GM12878 (cell line): ENCODE results near the gene ZBTB6. TPM values are rescaled to one million over a fixed set of nuclear protein-coding genes. Genes with fewer than 3 reads are reported as not detected.

Experiments
- CBX5 ChIP-seq: sonication (generic); IDR thresholded peaks from 2 replicates; pipeline ENCODE4 v1.6.1; 2016; ENCODE audit warnings: low read depth, moderate library complexity, mild to moderate bottlenecking, inconsistent platforms
- HDAC6 ChIP-seq: fragments of 200-600 bp; sonication (generic); IDR thresholded peaks from one replicate; pipeline ENCODE4 v1.8.0; 2017; ENCODE audit warnings: antibody characterized with exemption; ENCODE audit not compliant: unreplicated experiment
- IRF4 ChIP-seq: IDR thresholded peaks from 2 replicates; pipeline ENCODE4 v1.6.1; 2011; ENCODE audit warnings: low read depth, low read length
- PML ChIP-seq: IDR thresholded peaks from 2 replicates; pipeline ENCODE4 v1.6.1; 2012; ENCODE audit warnings: low read length, inconsistent platforms
- POU2F2 ChIP-seq: IDR thresholded peaks from 3 replicates; pipeline ENCODE4 v1.6.1; 2011; ENCODE audit warnings: low read depth, mild to moderate bottlenecking, low read length, borderline replicate concordance
- RAD51 ChIP-seq: fragments of 450-650 bp; IDR thresholded peaks from 2 replicates; pipeline ENCODE4 v1.6.1; 2016; ENCODE audit warnings: moderate library complexity, mild to moderate bottlenecking, inconsistent platforms
- RUNX3 ChIP-seq: IDR thresholded peaks from 2 replicates; pipeline ENCODE4 v1.6.1; 2012; ENCODE audit warnings: low read length, inconsistent platforms
- SIN3A ChIP-seq: IDR thresholded peaks from 2 replicates; pipeline ENCODE4 v1.6.1; 2012; ENCODE audit warnings: low read depth, low read length, improper control_type of control experiment
- SMAD1 ChIP-seq: fragments of 450-650 bp; IDR thresholded peaks from 2 replicates; pipeline ENCODE4 v1.6.1; 2018; ENCODE audit warnings: mild to moderate bottlenecking, low read depth; ENCODE audit not compliant: partially characterized antibody
- polyA plus RNA-seq, 11 experiments: library from polyadenylated mRNA; depleted of rRNA in 4 of 11; unstranded in 6 of 11; stranded (reverse) in 5 of 11; fragments of >200 nt; fragmentation: Nextera tagmentation in 4 of 11; fragmentation: Illumina TruSeq in 1 of 11; extraction: Ambion mirVana in 4 of 11; extraction: Trizol in 1 of 11; gene quantifications; 1 replicate in 1 of 11; 2 replicates in 10 of 11; pipeline versions ENCODE4 v1.2.1 to v1.2.3, GENCODE V29; 2011 to 2016; ENCODE audit warnings: inconsistent platforms in 2 of 11, missing spikeins in 2 of 11, low read depth in 1 of 11
- total RNA-seq, 4 experiments: library from RNA; depleted of rRNA in 3 of 4; stranded (reverse); fragments of >200 nt in 3 of 4; fragmentation: Illumina TruSeq in 1 of 4; extraction: Trizol in 1 of 4; gene quantifications; 2 replicates each; pipeline versions ENCODE4 v1.2.1 to v1.2.3, GENCODE V29; 2013 to 2021
- TF ChIP-seq, protein P1 (sequence below): fragments of 450-650 bp; IDR thresholded peaks from 2 replicates; pipeline ENCODE4 v1.6.1; 2018; ENCODE audit warnings: borderline replicate concordance, mild to moderate bottlenecking; ENCODE audit not compliant: partially characterized antibody
- TF ChIP-seq, protein P2 (sequence below): fragments of 450-650 bp; IDR thresholded peaks from 2 replicates; pipeline ENCODE4 v1.6.1; 2014; ENCODE audit warnings: mild to moderate bottlenecking
- TF ChIP-seq, protein P3 (sequence below): IDR thresholded peaks from 2 replicates; pipeline ENCODE4 v1.6.1; 2011; ENCODE audit warnings: low read depth, mild to moderate bottlenecking, low read length, moderate library complexity, borderline replicate concordance; ENCODE audit errors: extremely low read depth

Gene ZBTB6
- total and polyA plus RNA-seq, 10 of the 15 experiments (the other 5 are each of a cell fraction or from before 2014, with no cell fraction given): 1.7 to 11.5 (median 7.0) TPM

DNA sequence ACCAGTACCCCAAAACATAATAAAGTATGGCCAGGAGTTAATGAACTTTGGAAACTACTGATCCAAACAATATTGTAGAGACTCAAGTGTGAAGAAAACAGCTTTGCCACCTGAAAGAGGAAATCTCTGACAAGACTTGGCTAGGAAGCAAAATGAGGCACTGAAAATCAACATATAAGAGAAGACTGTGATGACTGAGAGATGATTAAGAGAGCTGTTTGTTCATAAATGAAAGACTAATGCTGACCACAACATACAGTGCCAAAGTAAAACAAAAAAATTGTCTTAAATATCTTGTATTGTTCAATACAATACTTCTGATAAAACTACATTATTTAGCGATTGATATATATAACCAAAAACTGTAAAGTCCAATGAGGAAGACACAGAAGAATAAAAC is 15.2 kb downstream of the ZBTB6 start (continued):
- TF ChIP-seq, protein P1, sequence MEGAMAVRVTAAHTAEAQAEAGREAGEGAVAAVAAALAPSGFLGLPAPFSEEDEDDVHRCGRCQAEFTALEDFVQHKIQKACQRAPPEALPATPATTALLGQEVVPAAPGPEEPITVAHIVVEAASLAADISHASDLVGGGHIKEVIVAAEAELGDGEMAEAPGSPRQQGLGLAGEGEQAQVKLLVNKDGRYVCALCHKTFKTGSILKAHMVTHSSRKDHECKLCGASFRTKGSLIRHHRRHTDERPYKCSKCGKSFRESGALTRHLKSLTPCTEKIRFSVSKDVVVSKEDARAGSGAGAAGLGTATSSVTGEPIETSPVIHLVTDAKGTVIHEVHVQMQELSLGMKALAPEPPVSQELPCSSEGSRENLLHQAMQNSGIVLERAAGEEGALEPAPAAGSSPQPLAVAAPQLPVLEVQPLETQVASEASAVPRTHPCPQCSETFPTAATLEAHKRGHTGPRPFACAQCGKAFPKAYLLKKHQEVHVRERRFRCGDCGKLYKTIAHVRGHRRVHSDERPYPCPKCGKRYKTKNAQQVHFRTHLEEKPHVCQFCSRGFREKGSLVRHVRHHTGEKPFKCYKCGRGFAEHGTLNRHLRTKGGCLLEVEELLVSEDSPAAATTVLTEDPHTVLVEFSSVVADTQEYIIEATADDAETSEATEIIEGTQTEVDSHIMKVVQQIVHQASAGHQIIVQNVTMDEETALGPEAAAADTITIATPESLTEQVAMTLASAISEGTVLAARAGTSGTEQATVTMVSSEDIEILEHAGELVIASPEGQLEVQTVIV: no peak
- TF ChIP-seq PML (no peak), RUNX3 (no peak), SMAD1 (no peak), POU2F2 (no peak), RAD51 (no peak), IRF4 (no peak), HDAC6 (no peak), CBX5 (no peak), SIN3A (no peak)
- TF ChIP-seq, protein P2, sequence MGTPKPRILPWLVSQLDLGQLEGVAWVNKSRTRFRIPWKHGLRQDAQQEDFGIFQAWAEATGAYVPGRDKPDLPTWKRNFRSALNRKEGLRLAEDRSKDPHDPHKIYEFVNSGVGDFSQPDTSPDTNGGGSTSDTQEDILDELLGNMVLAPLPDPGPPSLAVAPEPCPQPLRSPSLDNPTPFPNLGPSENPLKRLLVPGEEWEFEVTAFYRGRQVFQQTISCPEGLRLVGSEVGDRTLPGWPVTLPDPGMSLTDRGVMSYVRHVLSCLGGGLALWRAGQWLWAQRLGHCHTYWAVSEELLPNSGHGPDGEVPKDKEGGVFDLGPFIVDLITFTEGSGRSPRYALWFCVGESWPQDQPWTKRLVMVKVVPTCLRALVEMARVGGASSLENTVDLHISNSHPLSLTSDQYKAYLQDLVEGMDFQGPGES: no peak
- TF ChIP-seq, protein P3, sequence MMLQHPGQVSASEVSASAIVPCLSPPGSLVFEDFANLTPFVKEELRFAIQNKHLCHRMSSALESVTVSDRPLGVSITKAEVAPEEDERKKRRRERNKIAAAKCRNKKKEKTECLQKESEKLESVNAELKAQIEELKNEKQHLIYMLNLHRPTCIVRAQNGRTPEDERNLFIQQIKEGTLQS: no peak
